OCI-LY3 (cell line): ENCODE results near the gene TRIM66.

Source experiments
- H2AFZ ChIP-seq: fragments of 200-600, 300-600 bp; shearing (Covaris generic); 2 replicates; pipeline ENCODE4 v1.6.0; 2014; ENCODE audit warnings: antibody characterized with exemption, low read depth, low read length
- H3K27ac ChIP-seq: fragments of 200-600, 300-600 bp; sonication (generic); 2 replicates; pipeline ENCODE4 v1.5.1; 2014; ENCODE audit warnings: mild to moderate bottlenecking, low read length, moderate library complexity, mixed read lengths
- H3K27me3 ChIP-seq: fragments of 200-600, 300-600 bp; sonication (generic); 2 replicates; pipeline ENCODE4 v1.6.1; 2014; ENCODE audit warnings: low read depth, low read length, mixed read lengths
- H3K36me3 ChIP-seq: fragments of 200-600, 300-600 bp; sonication (generic); replicated peaks from 2 replicates; pipeline ENCODE3; 2014; ENCODE audit warnings: low read depth, low read length, mixed read lengths
- H3K4me1 ChIP-seq: fragments of 300-600, 200-600 bp; sonication (generic); 2 replicates; pipeline ENCODE4 v1.6.1; 2014; ENCODE audit warnings: low read length, mixed read lengths
- H3K4me2 ChIP-seq: fragments of 200-600, 300-600 bp; sonication (generic); 2 replicates; pipeline ENCODE4 v1.6.1; 2014; ENCODE audit warnings: low read length, mixed read lengths
- H3K4me3 ChIP-seq: fragments of 300-600, 200-600 bp; sonication (generic); 2 replicates; pipeline ENCODE4 v1.5.1; 2014; ENCODE audit warnings: antibody characterized with exemption, mild to moderate bottlenecking, low read length, moderate library complexity
- H3K79me2 ChIP-seq: fragments of 300-600, 200-600 bp; shearing (Covaris generic); 2 replicates; pipeline ENCODE4 v1.6.1; 2014; ENCODE audit warnings: mild to moderate bottlenecking, low read length, mixed read lengths
- H3K9ac ChIP-seq: fragments of 300-600, 200-600 bp; shearing (Covaris generic); 2 replicates; pipeline ENCODE4 v1.6.0; 2014; ENCODE audit warnings: mild to moderate bottlenecking, low read length, moderate library complexity
- H3K9me3 ChIP-seq: fragments of 200-600, 300-600 bp; shearing (Covaris generic); 2 replicates; pipeline ENCODE4 v1.6.1; 2014; ENCODE audit warnings: low read length, mixed read lengths; ENCODE audit not compliant: insufficient read depth
- H4K20me1 ChIP-seq: fragments of 200-600, 300-600 bp; sonication (generic); 2 replicates; pipeline ENCODE4 v1.6.1; 2016; ENCODE audit warnings: low read length, mixed read lengths; ENCODE audit not compliant: insufficient read depth
- EZH2phosphoT487 ChIP-seq: fragments of 200-600 bp; shearing (Covaris generic); IDR thresholded peaks from 2 replicates; pipeline ENCODE4 v1.6.1; 2018; ENCODE audit warnings: antibody characterized with exemption, mixed run types, low read depth
- TF ChIP-seq, protein P1 (sequence below): fragments of 200-600, 300-600 bp; sonication (generic); IDR thresholded peaks from 2 replicates; pipeline ENCODE4 v1.5.1; 2014; ENCODE audit warnings: antibody characterized with exemption, low read length, low read depth

TRIM66 gene

GRCh38 chr11:8631395-8632118 is 50.9 kb downstream of the TRIM66 start:
- TF ChIP-seq, protein P1, sequence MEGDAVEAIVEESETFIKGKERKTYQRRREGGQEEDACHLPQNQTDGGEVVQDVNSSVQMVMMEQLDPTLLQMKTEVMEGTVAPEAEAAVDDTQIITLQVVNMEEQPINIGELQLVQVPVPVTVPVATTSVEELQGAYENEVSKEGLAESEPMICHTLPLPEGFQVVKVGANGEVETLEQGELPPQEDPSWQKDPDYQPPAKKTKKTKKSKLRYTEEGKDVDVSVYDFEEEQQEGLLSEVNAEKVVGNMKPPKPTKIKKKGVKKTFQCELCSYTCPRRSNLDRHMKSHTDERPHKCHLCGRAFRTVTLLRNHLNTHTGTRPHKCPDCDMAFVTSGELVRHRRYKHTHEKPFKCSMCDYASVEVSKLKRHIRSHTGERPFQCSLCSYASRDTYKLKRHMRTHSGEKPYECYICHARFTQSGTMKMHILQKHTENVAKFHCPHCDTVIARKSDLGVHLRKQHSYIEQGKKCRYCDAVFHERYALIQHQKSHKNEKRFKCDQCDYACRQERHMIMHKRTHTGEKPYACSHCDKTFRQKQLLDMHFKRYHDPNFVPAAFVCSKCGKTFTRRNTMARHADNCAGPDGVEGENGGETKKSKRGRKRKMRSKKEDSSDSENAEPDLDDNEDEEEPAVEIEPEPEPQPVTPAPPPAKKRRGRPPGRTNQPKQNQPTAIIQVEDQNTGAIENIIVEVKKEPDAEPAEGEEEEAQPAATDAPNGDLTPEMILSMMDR = no peak
- peaks cover 21% of the 10 kb centered on the region for H3K36me3 ChIP-seq
- H3K79me2 ChIP-seq = no peaks in the 10 kb centered on the region
- H3K9ac ChIP-seq = no peak overlapping the region
- no peak overlapping the region for H3K27ac ChIP-seq
- no peak overlapping the region for H3K4me3 ChIP-seq
- H4K20me1 ChIP-seq = no peaks in the 10 kb centered on the region
- H3K9me3 ChIP-seq = no peaks in the 10 kb centered on the region; the same call in 1 of the 2 replicates
- H3K4me1 ChIP-seq = peaks cover 11% of the 10 kb centered on the region
- no peak overlapping the region for H2AFZ ChIP-seq
- peaks cover 5% of the 10 kb centered on the region; the same call in 1 of the 2 replicates for H3K27me3 ChIP-seq
- no peak overlapping the region for H3K4me2 ChIP-seq

DNA sequence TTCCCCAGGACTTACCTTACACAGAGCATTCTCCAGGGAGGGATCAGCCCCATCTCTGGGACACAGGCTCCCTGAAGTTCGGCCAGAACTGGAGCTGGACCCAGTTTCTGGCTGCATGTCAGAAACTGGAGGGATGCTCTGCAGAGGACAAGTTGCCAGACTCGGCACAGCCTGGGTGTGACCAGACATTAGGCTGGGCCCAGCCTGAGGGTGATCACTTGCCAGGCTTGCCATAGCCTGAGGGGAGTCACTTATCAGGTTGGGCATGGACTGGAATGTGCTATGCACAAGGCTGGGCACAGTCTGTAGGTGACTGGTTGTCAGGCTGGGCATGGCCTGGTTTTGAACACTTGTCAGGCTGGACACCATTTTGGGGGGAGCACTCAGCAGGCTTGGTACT is 57.8 kb downstream of the TRIM66 start:
- no peaks in the 10 kb centered on the region for H3K36me3 ChIP-seq
- no peak overlapping the region for H3K4me3 ChIP-seq
- H3K79me2 ChIP-seq = no peaks in the 10 kb centered on the region
- no peaks in the 10 kb centered on the region for H3K9me3 ChIP-seq
- no peaks in the 10 kb centered on the region for H3K4me1 ChIP-seq
- TF ChIP-seq, protein P1 = no peak
- TF ChIP-seq EZH2phosphoT487 = no peak
- no peak overlapping the region for H3K27ac ChIP-seq
- H3K27me3 ChIP-seq = no peaks in the 10 kb centered on the region
- H4K20me1 ChIP-seq = no peaks in the 10 kb centered on the region
- H2AFZ ChIP-seq = no peak overlapping the region
- H3K9ac ChIP-seq = no peak overlapping the region
- no peak overlapping the region for H3K4me2 ChIP-seq

- H3K36me3 ChIP-seq = no peaks in the 10 kb centered on the region
- H3K4me2 ChIP-seq = no peak overlapping the region
- no peaks in the 10 kb centered on the region for H3K4me1 ChIP-seq
- H3K27me3 ChIP-seq = no peaks in the 10 kb centered on the region
- no peaks in the 10 kb centered on the region for H3K79me2 ChIP-seq
- H3K9ac ChIP-seq = no peak overlapping the region
- no peak overlapping the region for H3K27ac ChIP-seq
- H2AFZ ChIP-seq = no peak overlapping the region
- H4K20me1 ChIP-seq = no peaks in the 10 kb centered on the region
- H3K4me3 ChIP-seq = no peak overlapping the region
- TF ChIP-seq, protein P1 = no peak
- TF ChIP-seq EZH2phosphoT487 = no peak
- H3K9me3 ChIP-seq = no peaks in the 10 kb centered on the region
These were observed 61.3 kb downstream of the TRIM66 start for GRCh38 chr11:8621147-8621546.

- TF ChIP-seq EZH2phosphoT487 = no peak
- TF ChIP-seq, protein P1 = no peak
- H3K27me3 ChIP-seq = no peaks in the 10 kb centered on the region
- no peaks in the 10 kb centered on the region for H3K4me1 ChIP-seq
- H3K4me3 ChIP-seq = no peak overlapping the region
- H3K4me2 ChIP-seq = no peak overlapping the region
- H2AFZ ChIP-seq = no peak overlapping the region
- H3K36me3 ChIP-seq = no peaks in the 10 kb centered on the region
- no peak overlapping the region for H3K9ac ChIP-seq
- H4K20me1 ChIP-seq = no peaks in the 10 kb centered on the region
- no peaks in the 10 kb centered on the region for H3K79me2 ChIP-seq
- H3K9me3 ChIP-seq = no peaks in the 10 kb centered on the region
- H3K27ac ChIP-seq = no peak overlapping the region
These were observed 65.4 kb downstream of the TRIM66 start for GRCh38 chr11:8617063-8617462.
